ENCODE results near the gene TAF8. TPM values are rescaled to one million over a fixed set of nuclear protein-coding genes. Genes with fewer than 3 reads are reported as not detected.

Gene TAF8
- polyA plus RNA-seq, 3 donors: 13.1 to 24.7 (median 16.6) TPM

GRCh38 chr6:42075159-42075838, 25.0 kb downstream of the TAF8 start:
- H3K9me3 Mint-ChIP-seq: no peaks in the 10 kb centered on the region
- H3K4me3 Mint-ChIP-seq: no peak overlapping the region
- intact Hi-C loops (cut with micrococcal nuclease): loop anchor here (1.0 to 2.0 kb wide), 2 partner anchors 91 to 92 kb away; no protein-coding TSS in a partner anchor
- Histone ChIP-seq H4K20me1 (ENCODE audit: insufficient read depth, low read length) (peaks cover 5% of the 10 kb centered on the region), H3K36me3 (replicated peaks in 1 of 2; ENCODE audit: control insufficient read depth in 1 of 2, insufficient read depth in 2 of 2, low read length in 2 of 2) (peaks cover 75 to 96% of the 10 kb centered on the region in 2 donors), H3K27ac (ENCODE audit: low read depth in 1 of 2, low read length in 2 of 2) (no peak overlapping the region), H3K4me3 (replicated peaks in 1 of 3; ENCODE audit: low read depth in 2 of 3, low read length in 3 of 3) (no peak overlapping the region), H3K4me1 (ENCODE audit: control insufficient read depth in 1 of 2, insufficient read depth in 2 of 2, low read length in 2 of 2) (no peaks in the 10 kb centered on the region), H2AFZ (ENCODE audit: insufficient read depth, low read depth, low read length, poor library complexity, severe bottlenecking) (no peak overlapping the region), H3K4me2 (replicated peaks; ENCODE audit: extremely low read depth, low read length, poor library complexity, severe bottlenecking) (no peak overlapping the region), H3K9ac (ENCODE audit: insufficient read depth, low read length, poor library complexity, severe bottlenecking) (no peak overlapping the region), H3K27me3 (ENCODE audit: control insufficient read depth in 2 of 2, insufficient read depth in 2 of 2, low read length in 2 of 2) (no peaks in the 10 kb centered on the region), H3K79me2 (ENCODE audit: insufficient read depth, low read length) (no peaks in the 10 kb centered on the region), H3K9me3 (replicated peaks in 1 of 2; ENCODE audit: control insufficient read depth in 1 of 2, insufficient read depth in 1 of 2, low read length in 2 of 2) (no peaks in the 10 kb centered on the region)
- peaks cover 0 to 4% (median 2%) of the 10 kb centered on the region in 3 donors for H3K27me3 Mint-ChIP-seq (ENCODE audit: low read depth in 3 of 3)
- H3K27ac Mint-ChIP-seq: peak overlapping the region in 1 of 7 donors; percentile 41
- peak; percentile 22 to 37 (median 33) for DNase-seq
- H3K4me1 Mint-ChIP-seq: no peaks in the 10 kb centered on the region
- TF ChIP-seq CTCF (IDR thresholded peaks at IDR 0.05): peak; percentile 79
- peaks cover 71 to 91% of the 10 kb centered on the region in 2 donors for H3K36me3 Mint-ChIP-seq
- WGBS (ENCODE audit: insufficient coverage): 92% methylated on average over 3 of the region's 7 CpGs

- WGBS (ENCODE audit: insufficient coverage): 100% methylated on average over 6 of the region's 11 CpGs
- Histone ChIP-seq H3K36me3 (replicated peaks in 1 of 2; ENCODE audit: control insufficient read depth in 1 of 2, insufficient read depth in 2 of 2, low read length in 2 of 2) (peaks cover 59 to 80% of the 10 kb centered on the region in 2 donors), H3K27ac (ENCODE audit: low read depth in 1 of 2, low read length in 2 of 2) (no peak overlapping the region), H2AFZ (ENCODE audit: insufficient read depth, low read depth, low read length, poor library complexity, severe bottlenecking) (no peak overlapping the region), H3K4me3 (replicated peaks in 1 of 3; ENCODE audit: low read depth in 2 of 3, low read length in 3 of 3) (no peak overlapping the region), H3K9me3 (replicated peaks in 1 of 2; ENCODE audit: control insufficient read depth in 1 of 2, insufficient read depth in 1 of 2, low read length in 2 of 2) (no peaks in the 10 kb centered on the region), H3K9ac (ENCODE audit: insufficient read depth, low read length, poor library complexity, severe bottlenecking) (no peak overlapping the region), H3K27me3 (ENCODE audit: control insufficient read depth in 2 of 2, insufficient read depth in 2 of 2, low read length in 2 of 2) (no peaks in the 10 kb centered on the region), H3K79me2 (ENCODE audit: insufficient read depth, low read length) (no peaks in the 10 kb centered on the region), H3K4me1 (ENCODE audit: control insufficient read depth in 1 of 2, insufficient read depth in 2 of 2, low read length in 2 of 2) (no peaks in the 10 kb centered on the region), H3K4me2 (replicated peaks; ENCODE audit: extremely low read depth, low read length, poor library complexity, severe bottlenecking) (no peak overlapping the region), H4K20me1 (ENCODE audit: insufficient read depth, low read length) (peaks cover 5% of the 10 kb centered on the region)
- Mint-ChIP-seq H3K27ac (peak overlapping the region in 1 of 7 donors; percentile 10), H3K9me3 (no peaks in the 10 kb centered on the region), H3K36me3 (peaks cover 70 to 94% of the 10 kb centered on the region in 2 donors), H3K4me3 (no peak overlapping the region), H3K27me3 (ENCODE audit: low read depth in 3 of 3) (peaks cover 0 to 2% (median 1%) of the 10 kb centered on the region in 3 donors), H3K4me1 (peaks cover 12% of the 10 kb centered on the region)
- intact Hi-C loops (cut with micrococcal nuclease): no loop called here
- no peak for TF ChIP-seq CTCF (IDR thresholded peaks at IDR 0.05)
- DNase-seq: no peak
Measured at GRCh38 chr6:42078386-42078785, 28.1 kb downstream of the TAF8 start.

Data from CD14-positive monocyte (primary cell).